Adrenal gland (tissue), 12 donors: ENCODE data around the gene DNAAF3. TPM values are rescaled to one million over a fixed set of nuclear protein-coding genes. Genes with fewer than 3 reads are reported as not detected.

Experiments used
- DNase-seq, 7 donors: peaks; one replicate each; pipeline ENCODE4 v3.0.0-alpha.2; 2019 to 2020
- H3K27ac ChIP-seq, 5 donors: fragments of 200-600 bp; sonication (generic) in 4 of 5; 1 replicate in 3 of 5; 2 replicates in 2 of 5; pipeline versions ENCODE4 v1.5.1 to v1.8.0; 2016 to 2020; ENCODE audit warnings: mild to moderate bottlenecking in 1 of 5
- H3K27me3 ChIP-seq: fragments of 200-600 bp; 2 replicates; pipeline ENCODE4 v1.8.0; 2021
- H3K36me3 ChIP-seq, 2 donors: fragments of 200-600 bp; replicated peaks in 1 of 2; 1 replicate in 1 of 2; 2 replicates in 1 of 2; pipeline versions ENCODE4 v1.5.1 to v1.8.0; 2018 to 2022
- H3K4me1 ChIP-seq, 2 donors: fragments of 200-600 bp; replicated peaks in 1 of 2; 1 replicate in 1 of 2; 2 replicates in 1 of 2; pipeline versions ENCODE4 v1.5.1 to v1.8.0; 2018 to 2021
- H3K4me3 ChIP-seq, 4 donors: fragments of 200-600 bp; sonication (generic) in 3 of 4; one replicate each; pipeline ENCODE4 v1.5.1; 2016 to 2018
- H3K9me3 ChIP-seq, 3 donors: fragments of 200-600 bp; sonication (generic) in 1 of 3; replicated peaks in 1 of 3; 1 replicate in 2 of 3; 2 replicates in 1 of 3; pipeline versions ENCODE4 v1.5.1 to v1.8.0; 2016 to 2021
- POLR2A ChIP-seq, 2 donors: fragments of 450-650 bp; IDR thresholded peaks; one replicate each; pipeline ENCODE4 v1.6.1; 2017; ENCODE audit warnings: antibody characterized with exemption in 2 of 2, mild to moderate bottlenecking in 2 of 2, moderate library complexity in 1 of 2
- WGBS, 4 donors: extraction: QIAGEN DNeasy Blood & Tissue Kit in 2 of 4; methylation state at CpG; one replicate each; pipeline versions ENCODE4 v1.1.5 to v1.1.7; 2013 to 2017; 5-methylcytosine and 5-hydroxymethylcytosine counted together
- intact Hi-C, 2 donors: fragments of 100-400 bp; cut with DNase I; formaldehyde crosslinking; loops; one replicate each; pipeline versions ENCODE4 v1.14.1 to v1.15.0; 2022 to 2023
- polyA plus RNA-seq, 3 donors: library from polyadenylated mRNA; stranded (reverse); fragments of 200-250 nt in 2 of 3; fragments of 350-450 nt in 1 of 3; fragmentation: Illumina TruSeq in 1 of 3; extraction: RNeasy Lipid Tissue Mini Kit (QIAGEN cat#74804) in 1 of 3; gene quantifications; one replicate each; pipeline ENCODE4 v1.2.3, GENCODE V29; 2013 to 2014
- total RNA-seq, 9 donors: library from RNA; depleted of rRNA in 4 of 9; stranded (reverse); fragments of >200 nt in 4 of 9; fragments of 120-200 nt in 1 of 9; fragmentation: NEBNext Ultra II Directional in 1 of 9; extraction: Animal tissue kit (Norgen Biotek cat#: 25700) in 1 of 9; gene quantifications; one replicate each; pipeline versions ENCODE4 v1.1.0 to v1.2.4, GENCODE V29; 2013 to 2023
- TF ChIP-seq, protein P1 (sequence below), 6 experiments: fragments of 450-650 bp in 4 of 6; fragments of 200-600 bp in 2 of 6; sonication (generic) in 1 of 6; IDR thresholded peaks; 1 replicate in 5 of 6; 2 replicates in 1 of 6; pipeline versions ENCODE4 v1.5.1 to v1.8.0; 2016 to 2021; ENCODE audit warnings: antibody characterized with exemption in 6 of 6, mild to moderate bottlenecking in 2 of 6, moderate library complexity in 1 of 6
- donor health status: healthy with polysubstance abuse.
- donor health status: Bipolar disorder and iron deficiency.
- donor health status: DM: yes; HTN: yes; CAD: no.
- donor health status: DM: no; HTN: no; CAD: no.
- donor health status: DM: no; HTN: no; CAD: no.
- donor health status: DM: yes; HTN: yes; CAD: no.

Gene DNAAF3
- total and polyA plus RNA-seq, 12 donors = 1.9 to 5.8 (median 3.6) TPM

DNA sequence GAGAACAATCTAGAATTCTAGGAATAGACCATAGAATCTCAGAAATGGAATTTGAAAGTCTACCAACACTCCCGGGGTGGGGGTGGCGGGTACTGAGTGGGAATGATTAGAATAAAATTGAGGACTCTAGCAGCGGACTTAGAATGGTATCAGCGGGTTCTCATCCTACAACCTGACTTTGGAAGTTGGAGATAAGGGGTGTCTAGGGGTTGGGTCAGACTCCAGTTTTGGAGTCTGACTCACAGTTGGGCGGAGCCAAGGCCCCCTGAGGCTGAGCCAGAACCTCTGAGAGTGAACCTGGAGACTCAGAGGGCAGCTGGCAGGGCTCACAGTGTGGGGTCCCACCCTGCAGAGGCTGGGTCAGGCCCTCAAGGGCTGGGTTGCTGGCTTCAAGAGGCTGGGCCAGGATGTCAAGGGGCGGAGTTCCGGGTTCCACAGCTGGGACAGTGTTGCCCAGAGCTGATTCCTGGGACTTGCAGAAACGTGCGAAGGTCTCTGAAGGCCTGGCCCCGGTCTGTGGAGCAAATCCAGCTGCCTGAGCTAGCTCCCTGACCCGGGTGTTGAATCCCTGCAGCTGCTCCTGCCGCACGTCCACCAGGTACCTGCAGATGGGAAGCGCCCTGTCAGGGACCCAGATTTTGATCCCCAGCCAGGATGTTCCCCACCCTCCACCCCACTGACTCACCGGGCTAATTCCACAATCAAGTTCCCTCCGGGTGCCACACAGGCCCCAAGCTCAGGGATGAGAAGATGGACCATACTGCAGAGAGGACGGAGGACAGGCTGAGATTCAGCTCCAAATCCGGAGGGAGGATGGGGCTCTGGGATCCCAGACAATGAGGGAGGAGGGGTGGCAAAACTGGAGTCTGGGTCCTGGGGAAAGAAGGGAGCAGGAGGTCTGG, 7.3 kb downstream of the DNAAF3 start:
- intact Hi-C loops = no loop called here
- Histone ChIP-seq H3K9me3 (no peaks in the 10 kb centered on the region), H3K4me1 (peaks cover 0 to 4% of the 10 kb centered on the region in 2 donors), H3K4me3 (no peak overlapping the region), H3K27ac (peak overlapping the region in 2 of 5 donors; percentile 44 to 47), H3K27me3 (peaks cover 29% of the 10 kb centered on the region), H3K36me3 (no peaks in the 10 kb centered on the region)
- TF ChIP-seq, protein P1, sequence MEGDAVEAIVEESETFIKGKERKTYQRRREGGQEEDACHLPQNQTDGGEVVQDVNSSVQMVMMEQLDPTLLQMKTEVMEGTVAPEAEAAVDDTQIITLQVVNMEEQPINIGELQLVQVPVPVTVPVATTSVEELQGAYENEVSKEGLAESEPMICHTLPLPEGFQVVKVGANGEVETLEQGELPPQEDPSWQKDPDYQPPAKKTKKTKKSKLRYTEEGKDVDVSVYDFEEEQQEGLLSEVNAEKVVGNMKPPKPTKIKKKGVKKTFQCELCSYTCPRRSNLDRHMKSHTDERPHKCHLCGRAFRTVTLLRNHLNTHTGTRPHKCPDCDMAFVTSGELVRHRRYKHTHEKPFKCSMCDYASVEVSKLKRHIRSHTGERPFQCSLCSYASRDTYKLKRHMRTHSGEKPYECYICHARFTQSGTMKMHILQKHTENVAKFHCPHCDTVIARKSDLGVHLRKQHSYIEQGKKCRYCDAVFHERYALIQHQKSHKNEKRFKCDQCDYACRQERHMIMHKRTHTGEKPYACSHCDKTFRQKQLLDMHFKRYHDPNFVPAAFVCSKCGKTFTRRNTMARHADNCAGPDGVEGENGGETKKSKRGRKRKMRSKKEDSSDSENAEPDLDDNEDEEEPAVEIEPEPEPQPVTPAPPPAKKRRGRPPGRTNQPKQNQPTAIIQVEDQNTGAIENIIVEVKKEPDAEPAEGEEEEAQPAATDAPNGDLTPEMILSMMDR (IDR thresholded peaks at IDR 0.05) = no peak
- TF ChIP-seq POLR2A (IDR thresholded peaks at IDR 0.05) = no peak
- DNase-seq = peak in 4 of 7 donors; percentile 45 to 77 (median 64)
- 61 to 66% (median 65%) methylated on average over 8 to 18 of the region's 18 CpGs for WGBS, 4 donors

DNA sequence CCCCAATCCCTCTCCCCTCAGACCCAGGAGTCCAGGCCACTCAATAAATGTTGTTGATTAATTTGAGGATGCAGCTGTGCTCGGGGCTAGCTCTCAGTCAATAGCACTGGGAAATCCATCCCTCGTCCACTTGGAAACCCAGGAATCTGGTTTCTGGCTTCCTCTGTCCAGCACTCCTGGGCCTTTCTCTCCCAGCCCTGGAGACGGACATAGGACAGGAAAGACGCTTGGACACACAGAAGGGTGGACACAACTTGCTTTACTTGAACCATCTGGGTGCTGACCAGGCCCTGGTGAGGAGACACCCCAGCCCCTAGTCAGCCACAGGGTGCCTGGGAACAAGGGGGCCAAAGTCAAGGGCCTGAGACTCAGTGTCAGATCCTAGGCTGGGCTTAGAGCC, 8.0 kb downstream of the DNAAF3 start:
- WGBS, 4 donors = 71 to 95% (median 79%) methylated on average over 3 to 4 of the region's 4 CpGs
- Histone ChIP-seq H3K27me3 (peaks cover 29% of the 10 kb centered on the region), H3K27ac (peak overlapping the region in 2 of 5 donors; percentile 13 to 47), H3K9me3 (no peaks in the 10 kb centered on the region), H3K4me3 (no peak overlapping the region), H3K4me1 (peaks cover 0 to 4% of the 10 kb centered on the region in 2 donors), H3K36me3 (no peaks in the 10 kb centered on the region)
- TF ChIP-seq, protein P1 (IDR thresholded peaks at IDR 0.05) = no peak
- no peak for TF ChIP-seq POLR2A (IDR thresholded peaks at IDR 0.05)
- intact Hi-C loops = no loop called here
- DNase-seq = no peak

DNA sequence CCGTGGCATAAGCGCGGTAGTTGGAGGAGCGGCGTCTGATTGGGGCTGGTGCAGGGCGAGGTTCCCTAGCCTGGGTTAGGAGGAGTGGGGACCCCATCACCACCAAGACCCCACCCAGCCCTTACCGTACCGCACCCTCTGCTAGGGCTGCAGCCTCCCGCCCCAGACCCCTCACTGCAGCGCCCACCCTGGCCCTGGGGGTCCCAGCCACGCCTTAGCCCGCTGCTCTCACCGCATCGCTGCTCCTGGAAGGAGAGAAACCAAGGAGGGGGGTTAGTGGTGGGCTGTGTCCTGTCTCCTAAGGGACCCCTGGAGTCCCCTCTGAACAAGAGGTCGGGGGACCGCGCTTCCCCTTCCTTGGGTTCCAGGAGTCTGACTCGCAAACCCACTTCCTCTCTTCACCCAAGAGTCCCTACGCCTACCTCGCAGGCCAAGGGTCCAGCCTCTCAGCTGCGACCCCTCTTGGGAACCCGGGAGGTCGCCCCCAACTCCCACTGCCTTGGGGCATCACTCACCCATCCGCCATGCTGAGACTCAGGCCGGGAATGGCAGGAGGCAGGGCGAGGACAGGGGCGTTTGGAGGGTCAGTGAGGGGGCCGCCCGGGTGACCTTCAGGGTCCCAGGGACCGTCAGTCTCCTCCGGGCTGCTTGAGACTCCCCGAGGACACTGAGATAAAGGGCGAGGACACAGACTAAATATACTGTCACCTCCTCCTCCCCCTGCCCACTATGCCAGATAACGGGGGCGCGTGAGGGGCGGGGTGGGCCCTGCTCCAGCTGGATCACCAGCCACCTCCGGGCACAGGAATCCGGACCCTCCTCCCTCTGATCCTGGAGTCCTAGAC, 9.1 kb downstream of the DNAAF3 start, which contains the start of gene TNNI3:
Gene TNNI3, minus strand, starts transcription at position 669 of the 845 bp plus-strand sequence. Its CDS starts 143 bp downstream, at position 526.
- Histone ChIP-seq H3K36me3 (no peaks in the 10 kb centered on the region), H3K4me3 (peak within 1 kb of the TSS in 1 of 4 donors; percentile 18), H3K4me1 (peaks cover 0 to 4% of the 10 kb centered on the region in 2 donors), H3K9me3 (no peaks in the 10 kb centered on the region), H3K27me3 (peaks cover 24% of the 10 kb centered on the region), H3K27ac (peak within 1 kb of the TSS in 2 of 5 donors; percentile 13 to 47)
- intact Hi-C loops = no loop called here
- TF ChIP-seq, protein P1 (IDR thresholded peaks at IDR 0.05) = no peak
- TF ChIP-seq POLR2A (IDR thresholded peaks at IDR 0.05) = no peak
- no peak for DNase-seq
- 19 to 44% (median 27%) methylated on average over 16 to 39 of the region's 39 CpGs for WGBS, 4 donors
